Right kidney (tissue), 1 donor: ENCODE results near the gene NIM1K.
"Not testable (repeated sequence)": the region's sequence is repeated elsewhere in the genome, so short reads cannot be mapped to it uniquely, and the experiment has no call there.

Experiments used
- DNase-seq: peaks from one replicate; pipeline ENCODE4 v3.0.0-alpha.2; 2016

The NIM1K gene

DNA sequence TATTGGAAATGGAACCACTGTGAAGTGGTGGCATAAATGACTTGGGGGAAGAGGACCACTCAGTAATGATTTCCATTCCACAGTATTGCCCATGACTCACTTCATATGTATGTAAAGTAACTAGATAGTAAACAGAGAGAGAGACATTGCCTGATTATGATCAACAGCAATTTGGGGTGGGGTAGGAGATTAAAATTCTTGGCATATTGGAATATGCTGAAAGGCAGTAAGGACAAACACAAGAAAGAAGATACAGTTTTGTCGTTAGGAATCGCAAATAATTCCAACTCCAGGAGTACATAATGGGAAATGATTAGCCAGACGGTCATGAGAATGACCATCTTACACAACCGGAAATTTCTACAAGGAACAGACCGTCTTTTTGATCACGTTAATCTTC is 122.7 kb downstream of the NIM1K start:
- DNase-seq = no peak

DNA sequence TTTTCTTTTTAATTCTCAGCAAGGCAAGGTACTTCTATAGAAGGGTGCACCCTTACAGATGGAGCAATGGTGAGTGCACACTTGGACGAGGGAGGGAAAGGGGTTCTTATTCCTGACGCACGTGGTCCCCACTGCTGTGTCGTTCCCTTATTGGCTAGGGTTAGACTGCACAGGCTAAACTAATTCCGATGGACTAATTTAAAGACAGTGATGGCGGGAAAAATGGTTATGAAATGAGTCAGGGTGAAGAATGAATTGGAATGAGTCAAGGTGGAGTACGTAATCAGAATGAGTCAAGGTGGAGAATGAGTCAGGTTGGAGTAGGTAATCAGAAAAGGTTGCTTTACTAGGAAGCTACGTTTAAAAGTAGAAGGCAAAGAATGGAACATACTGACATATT is 123.2 kb downstream of the NIM1K start:
- no peak for DNase-seq

DNA sequence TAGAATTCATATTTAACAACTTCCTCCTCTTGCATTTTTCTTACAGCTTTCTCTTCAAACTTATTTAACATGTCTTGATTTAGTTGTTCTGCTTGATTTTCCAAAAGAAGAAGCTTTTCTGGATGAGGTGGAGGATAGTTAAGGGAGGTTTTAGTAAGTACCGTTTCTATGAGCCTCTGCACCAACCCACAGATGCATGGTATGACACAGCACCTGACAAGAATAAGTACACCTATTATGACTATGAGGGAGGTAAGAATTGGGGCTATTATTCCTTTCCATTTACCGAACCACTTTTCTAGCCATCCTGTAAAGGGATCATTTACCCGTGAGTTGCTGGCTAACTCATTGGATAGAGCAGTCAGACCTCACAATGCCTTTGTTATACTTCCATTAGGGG is 123.7 kb downstream of the NIM1K start:
- no peak for DNase-seq

DNA sequence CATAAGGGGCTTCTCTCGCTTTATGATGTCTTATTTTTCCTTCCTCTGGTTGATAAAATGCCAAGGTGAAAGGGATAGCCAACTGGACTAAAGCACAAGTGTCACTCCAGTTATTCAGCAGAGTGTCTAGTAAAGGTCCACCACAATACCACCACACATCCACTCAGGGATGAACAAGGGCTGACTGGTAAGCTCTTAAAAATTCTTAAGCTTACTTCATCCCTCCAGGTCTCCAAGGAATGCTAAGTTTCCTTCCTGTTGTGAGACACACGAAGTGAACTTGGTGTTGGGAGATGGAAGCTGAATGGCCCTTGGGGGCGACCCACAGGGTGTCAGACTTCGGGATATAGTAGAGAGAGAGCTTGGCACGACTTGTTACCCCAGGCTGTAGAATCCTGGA is 124.4 kb downstream of the NIM1K start:
- no peak for DNase-seq

DNA sequence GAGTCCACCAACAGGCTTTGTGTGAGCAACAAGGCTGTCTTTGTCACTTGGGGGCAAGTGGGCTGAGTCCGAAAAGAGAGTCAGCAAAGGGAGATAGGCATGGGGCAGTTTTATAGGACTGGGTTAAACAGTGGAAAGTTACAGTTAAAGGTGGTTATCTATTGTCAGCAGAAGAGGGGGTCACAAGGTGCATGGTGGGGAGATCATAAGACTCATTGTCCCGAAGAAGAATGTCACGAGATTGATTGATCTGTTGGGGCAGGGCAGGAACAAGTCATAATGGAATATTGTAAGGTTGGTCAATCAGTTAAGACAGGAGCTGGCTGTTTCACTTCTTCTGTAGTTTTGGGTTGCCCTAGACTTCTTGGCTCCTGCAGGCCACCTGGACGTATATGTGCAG is 128.8 kb downstream of the NIM1K start:
- no peak for DNase-seq

DNA sequence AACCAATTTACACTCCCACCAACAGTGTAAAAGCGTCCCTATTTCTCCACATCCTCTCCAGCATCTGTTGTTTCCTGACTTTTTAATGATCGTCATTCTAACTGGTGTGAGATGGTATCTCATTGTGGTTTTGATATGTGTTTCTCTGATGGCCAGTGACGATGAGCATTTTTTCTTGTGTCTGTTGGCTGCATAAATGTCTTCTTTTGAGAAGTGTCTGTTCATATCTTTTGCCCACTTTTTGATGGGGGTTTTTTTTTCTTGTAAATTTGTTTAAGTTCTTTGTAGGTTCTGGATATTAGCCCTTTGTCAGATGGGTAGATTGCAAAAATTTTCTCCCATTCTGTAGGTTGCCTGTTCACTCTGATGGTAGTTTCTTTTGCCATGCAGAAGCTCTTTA is 131.5 kb downstream of the NIM1K start:
- DNase-seq = not testable (repeated sequence)

DNA sequence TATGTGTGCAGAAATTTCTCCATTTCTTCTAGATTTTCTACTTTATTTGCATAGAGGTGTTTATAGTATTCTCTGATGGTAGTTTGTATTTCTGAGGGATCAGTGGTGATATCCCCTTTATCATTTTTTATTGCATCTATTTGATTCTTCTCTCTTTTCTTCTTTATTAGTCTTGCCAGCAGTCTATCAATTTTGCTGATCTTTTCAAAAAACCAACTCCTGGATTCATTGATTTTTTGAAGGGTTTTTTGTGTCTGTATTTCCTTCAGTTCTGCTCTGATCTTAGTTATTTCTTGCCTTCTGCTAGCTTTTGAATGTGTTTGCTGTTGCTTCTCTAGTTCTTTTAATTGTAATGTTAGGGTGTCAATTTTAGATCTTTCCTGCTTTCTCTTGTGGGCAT is 133.6 kb downstream of the NIM1K start:
- not testable (repeated sequence) for DNase-seq
